H1 (cell line): ENCODE data around the gene SIRT3. TPM values are rescaled to one million over a fixed set of nuclear protein-coding genes. Genes with fewer than 3 reads are reported as not detected.

Experiments used
- ASH2L ChIP-seq: fragments of 200-600, 300-600 bp; sonication (generic); IDR thresholded peaks from one replicate; pipeline ENCODE4 v1.7.1; 2017; ENCODE audit warnings: low read length
- CBX5 ChIP-seq: fragments of 300-800, 300-1000 bp; sonication (generic); IDR thresholded peaks from 2 replicates; pipeline ENCODE4 v1.7.1; 2016; ENCODE audit warnings: antibody characterized with exemption, low read length, low read depth
- EGR1 ChIP-seq: IDR thresholded peaks from 2 replicates; pipeline ENCODE4 v1.6.1; 2011; ENCODE audit warnings: low read depth, low read length, borderline replicate concordance
- HDAC6 ChIP-seq: IDR thresholded peaks from one replicate; pipeline ENCODE4 v1.7.1; 2012; ENCODE audit warnings: low read depth, mild to moderate bottlenecking, inconsistent platforms, low read length, moderate library complexity
- POLR2A ChIP-seq, 2 experiments: IDR thresholded peaks; 1 replicate in 1 of 2; 2 replicates in 1 of 2; pipeline ENCODE4 v1.6.1; 2011; ENCODE audit warnings: low read depth in 2 of 2, low read length in 2 of 2, mild to moderate bottlenecking in 2 of 2; ENCODE audit errors: control extremely low read depth in 1 of 2
- SAP30 ChIP-seq: fragments of 300-600 bp; sonication (generic); IDR thresholded peaks from 2 replicates; pipeline ENCODE4 v1.7.1; 2012; ENCODE audit warnings: low read length, moderate library complexity, mild to moderate bottlenecking, inconsistent platforms; ENCODE audit not compliant: insufficient read depth, insufficient replicate concordance
- SRF ChIP-seq: IDR thresholded peaks from 2 replicates; pipeline ENCODE4 v1.6.1; 2011; ENCODE audit warnings: mild to moderate bottlenecking, low read depth, low read length, moderate library complexity
- USF2 ChIP-seq: IDR thresholded peaks from 2 replicates; pipeline ENCODE4 v1.6.1; 2011; ENCODE audit warnings: low read length, improper control_type of control experiment
- polyA plus RNA-seq, 7 experiments: library from polyadenylated mRNA; depleted of rRNA in 3 of 7; stranded (reverse) in 5 of 7; unstranded in 2 of 7; fragments of >200 nt in 5 of 7; fragments of 200-250 nt in 2 of 7; gene quantifications; 1 replicate in 5 of 7; 2 replicates in 1 of 7; 4 replicates in 1 of 7; pipeline versions ENCODE4 v1.2.1 to v1.2.3, GENCODE V29; 2011 to 2013; ENCODE audit warnings: missing spikeins in 2 of 7, mixed read lengths in 2 of 7
- total RNA-seq: library from RNA; stranded (reverse); fragmentation: NEBNext Ultra II Directional; extraction: Animal tissue kit (Norgen Biotek cat#: 25700); gene quantifications from 2 replicates; pipeline ENCODE4 v1.2.1, GENCODE V29; 2021
- TF ChIP-seq, protein P1 (sequence below): fragments of 300-600 bp; sonication (generic); IDR thresholded peaks from 2 replicates; pipeline ENCODE4 v1.7.1; 2012; ENCODE audit warnings: low read length, moderate library complexity, mild to moderate bottlenecking, inconsistent platforms; ENCODE audit not compliant: insufficient replicate concordance

Gene SIRT3
- total and polyA plus RNA-seq, 2 of the 8 experiments (the other 6 are each of a cell fraction or from before 2014, with no cell fraction given) = 14.3 to 21.6 TPM

DNA sequence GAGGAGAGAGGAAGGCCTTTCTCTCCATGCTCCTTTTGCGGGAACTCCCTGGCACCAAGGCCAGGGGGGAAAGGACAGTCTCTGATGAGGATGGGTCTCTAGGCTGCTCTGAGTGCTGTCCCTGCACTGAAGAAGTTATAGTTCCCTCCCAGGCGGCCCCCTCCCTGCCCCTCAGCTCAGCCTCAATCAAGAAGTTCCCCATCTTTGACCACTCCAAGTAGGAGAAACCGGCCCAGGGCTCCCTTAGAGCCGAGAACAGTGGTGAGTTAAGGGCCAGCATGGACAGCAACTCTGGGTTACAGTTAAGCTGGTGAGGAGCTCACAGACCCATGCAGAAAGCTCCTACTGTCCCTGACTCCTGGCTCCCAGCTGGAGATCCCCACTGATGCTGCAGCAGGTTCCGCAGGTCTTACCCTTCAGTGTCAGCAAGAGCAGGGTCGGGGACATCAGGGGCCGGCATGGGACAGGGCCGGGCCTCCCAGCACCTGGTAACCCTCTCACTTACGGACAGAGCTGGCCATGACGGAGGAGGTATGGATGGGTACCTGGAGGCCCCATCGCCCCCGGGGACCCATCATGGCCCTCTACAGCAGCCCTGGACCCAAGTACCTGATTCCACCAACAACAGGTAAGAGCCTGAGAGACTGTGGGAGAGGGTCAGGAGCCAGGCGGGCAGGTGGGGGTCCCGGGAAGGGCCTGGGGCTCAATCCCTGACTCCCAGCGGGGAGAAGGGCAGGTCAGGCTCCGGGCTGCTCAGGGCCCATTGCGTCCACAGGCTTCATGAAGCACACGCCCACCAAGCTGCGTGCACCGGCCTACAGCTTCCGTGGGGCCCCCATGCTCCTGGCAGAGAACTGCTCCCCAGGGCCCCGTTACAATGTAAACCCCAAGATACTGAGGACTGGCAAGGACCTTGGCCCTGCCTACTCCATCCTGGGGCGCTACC is 39.1 kb downstream of the SIRT3 start (continued):
- TF ChIP-seq USF2 (no peak), EGR1 (no peak), SAP30 (no peak), SRF (no peak), HDAC6 (no peak), POLR2A (IDR thresholded peaks at IDR 0.05; ENCODE audit: control extremely low read depth in 1 of 2, low read depth in 2 of 2, low read length in 2 of 2) (no peak), CBX5 (no peak), ASH2L (no peak)
- TF ChIP-seq, protein P1, sequence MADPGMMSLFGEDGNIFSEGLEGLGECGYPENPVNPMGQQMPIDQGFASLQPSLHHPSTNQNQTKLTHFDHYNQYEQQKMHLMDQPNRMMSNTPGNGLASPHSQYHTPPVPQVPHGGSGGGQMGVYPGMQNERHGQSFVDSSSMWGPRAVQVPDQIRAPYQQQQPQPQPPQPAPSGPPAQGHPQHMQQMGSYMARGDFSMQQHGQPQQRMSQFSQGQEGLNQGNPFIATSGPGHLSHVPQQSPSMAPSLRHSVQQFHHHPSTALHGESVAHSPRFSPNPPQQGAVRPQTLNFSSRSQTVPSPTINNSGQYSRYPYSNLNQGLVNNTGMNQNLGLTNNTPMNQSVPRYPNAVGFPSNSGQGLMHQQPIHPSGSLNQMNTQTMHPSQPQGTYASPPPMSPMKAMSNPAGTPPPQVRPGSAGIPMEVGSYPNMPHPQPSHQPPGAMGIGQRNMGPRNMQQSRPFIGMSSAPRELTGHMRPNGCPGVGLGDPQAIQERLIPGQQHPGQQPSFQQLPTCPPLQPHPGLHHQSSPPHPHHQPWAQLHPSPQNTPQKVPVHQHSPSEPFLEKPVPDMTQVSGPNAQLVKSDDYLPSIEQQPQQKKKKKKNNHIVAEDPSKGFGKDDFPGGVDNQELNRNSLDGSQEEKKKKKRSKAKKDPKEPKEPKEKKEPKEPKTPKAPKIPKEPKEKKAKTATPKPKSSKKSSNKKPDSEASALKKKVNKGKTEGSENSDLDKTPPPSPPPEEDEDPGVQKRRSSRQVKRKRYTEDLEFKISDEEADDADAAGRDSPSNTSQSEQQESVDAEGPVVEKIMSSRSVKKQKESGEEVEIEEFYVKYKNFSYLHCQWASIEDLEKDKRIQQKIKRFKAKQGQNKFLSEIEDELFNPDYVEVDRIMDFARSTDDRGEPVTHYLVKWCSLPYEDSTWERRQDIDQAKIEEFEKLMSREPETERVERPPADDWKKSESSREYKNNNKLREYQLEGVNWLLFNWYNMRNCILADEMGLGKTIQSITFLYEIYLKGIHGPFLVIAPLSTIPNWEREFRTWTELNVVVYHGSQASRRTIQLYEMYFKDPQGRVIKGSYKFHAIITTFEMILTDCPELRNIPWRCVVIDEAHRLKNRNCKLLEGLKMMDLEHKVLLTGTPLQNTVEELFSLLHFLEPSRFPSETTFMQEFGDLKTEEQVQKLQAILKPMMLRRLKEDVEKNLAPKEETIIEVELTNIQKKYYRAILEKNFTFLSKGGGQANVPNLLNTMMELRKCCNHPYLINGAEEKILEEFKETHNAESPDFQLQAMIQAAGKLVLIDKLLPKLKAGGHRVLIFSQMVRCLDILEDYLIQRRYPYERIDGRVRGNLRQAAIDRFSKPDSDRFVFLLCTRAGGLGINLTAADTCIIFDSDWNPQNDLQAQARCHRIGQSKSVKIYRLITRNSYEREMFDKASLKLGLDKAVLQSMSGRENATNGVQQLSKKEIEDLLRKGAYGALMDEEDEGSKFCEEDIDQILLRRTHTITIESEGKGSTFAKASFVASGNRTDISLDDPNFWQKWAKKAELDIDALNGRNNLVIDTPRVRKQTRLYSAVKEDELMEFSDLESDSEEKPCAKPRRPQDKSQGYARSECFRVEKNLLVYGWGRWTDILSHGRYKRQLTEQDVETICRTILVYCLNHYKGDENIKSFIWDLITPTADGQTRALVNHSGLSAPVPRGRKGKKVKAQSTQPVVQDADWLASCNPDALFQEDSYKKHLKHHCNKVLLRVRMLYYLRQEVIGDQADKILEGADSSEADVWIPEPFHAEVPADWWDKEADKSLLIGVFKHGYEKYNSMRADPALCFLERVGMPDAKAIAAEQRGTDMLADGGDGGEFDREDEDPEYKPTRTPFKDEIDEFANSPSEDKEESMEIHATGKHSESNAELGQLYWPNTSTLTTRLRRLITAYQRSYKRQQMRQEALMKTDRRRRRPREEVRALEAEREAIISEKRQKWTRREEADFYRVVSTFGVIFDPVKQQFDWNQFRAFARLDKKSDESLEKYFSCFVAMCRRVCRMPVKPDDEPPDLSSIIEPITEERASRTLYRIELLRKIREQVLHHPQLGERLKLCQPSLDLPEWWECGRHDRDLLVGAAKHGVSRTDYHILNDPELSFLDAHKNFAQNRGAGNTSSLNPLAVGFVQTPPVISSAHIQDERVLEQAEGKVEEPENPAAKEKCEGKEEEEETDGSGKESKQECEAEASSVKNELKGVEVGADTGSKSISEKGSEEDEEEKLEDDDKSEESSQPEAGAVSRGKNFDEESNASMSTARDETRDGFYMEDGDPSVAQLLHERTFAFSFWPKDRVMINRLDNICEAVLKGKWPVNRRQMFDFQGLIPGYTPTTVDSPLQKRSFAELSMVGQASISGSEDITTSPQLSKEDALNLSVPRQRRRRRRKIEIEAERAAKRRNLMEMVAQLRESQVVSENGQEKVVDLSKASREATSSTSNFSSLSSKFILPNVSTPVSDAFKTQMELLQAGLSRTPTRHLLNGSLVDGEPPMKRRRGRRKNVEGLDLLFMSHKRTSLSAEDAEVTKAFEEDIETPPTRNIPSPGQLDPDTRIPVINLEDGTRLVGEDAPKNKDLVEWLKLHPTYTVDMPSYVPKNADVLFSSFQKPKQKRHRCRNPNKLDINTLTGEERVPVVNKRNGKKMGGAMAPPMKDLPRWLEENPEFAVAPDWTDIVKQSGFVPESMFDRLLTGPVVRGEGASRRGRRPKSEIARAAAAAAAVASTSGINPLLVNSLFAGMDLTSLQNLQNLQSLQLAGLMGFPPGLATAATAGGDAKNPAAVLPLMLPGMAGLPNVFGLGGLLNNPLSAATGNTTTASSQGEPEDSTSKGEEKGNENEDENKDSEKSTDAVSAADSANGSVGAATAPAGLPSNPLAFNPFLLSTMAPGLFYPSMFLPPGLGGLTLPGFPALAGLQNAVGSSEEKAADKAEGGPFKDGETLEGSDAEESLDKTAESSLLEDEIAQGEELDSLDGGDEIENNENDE = no peak
